ENCODE results near the gene APRT. TPM values are rescaled to one million over a fixed set of nuclear protein-coding genes. Genes with fewer than 3 reads are reported as not detected.

Gene APRT
- total and polyA plus RNA-seq, 9 of the 15 experiments (the other 6 are each of a cell fraction or from before 2014, with no cell fraction given) = 41.7 to 409 (median 146) TPM

- no peak for TF ChIP-seq ZNF644 (tag; IDR thresholded peaks at IDR 0.05; ENCODE audit: low read depth)
- peak; percentile 100 for TF ChIP-seq CEBPG (CRISPR knock-in tag; IDR thresholded peaks at IDR 0.05)
- TF ChIP-seq CEBPG (tag; conservative IDR thresholded peaks at IDR 0.05 in 1 of 2, IDR thresholded peaks at IDR 0.05 in 1 of 2) = peak; percentile 88 to 91
- TF ChIP-seq ZNF77 (CRISPR knock-in tag; IDR thresholded peaks at IDR 0.05) = no peak
- no peak for TF ChIP-seq XRCC3 (IDR thresholded peaks at IDR 0.05)
- TF ChIP-seq ZNF347 (CRISPR knock-in tag; IDR thresholded peaks at IDR 0.05; ENCODE audit: low read depth) = no peak
- no peak for TF ChIP-seq ZC3H8 (IDR thresholded peaks at IDR 0.05)
- peak; percentile 19; the same call in 1 of the 2 replicates for TF ChIP-seq CREB1 (IDR thresholded peaks at IDR 0.05)
- peak; percentile 27; the same call in 1 of the 2 replicates for TF ChIP-seq CREB1 (CRISPR knock-in tag; IDR thresholded peaks at IDR 0.05)
- no peak for TF ChIP-seq ESRRB (CRISPR knock-in tag; IDR thresholded peaks at IDR 0.05; ENCODE audit: borderline replicate concordance)
- peak; percentile 89; the same call in 1 of the 2 replicates for TF ChIP-seq ZEB2 (IDR thresholded peaks at IDR 0.05)
- TF ChIP-seq, protein P1, sequence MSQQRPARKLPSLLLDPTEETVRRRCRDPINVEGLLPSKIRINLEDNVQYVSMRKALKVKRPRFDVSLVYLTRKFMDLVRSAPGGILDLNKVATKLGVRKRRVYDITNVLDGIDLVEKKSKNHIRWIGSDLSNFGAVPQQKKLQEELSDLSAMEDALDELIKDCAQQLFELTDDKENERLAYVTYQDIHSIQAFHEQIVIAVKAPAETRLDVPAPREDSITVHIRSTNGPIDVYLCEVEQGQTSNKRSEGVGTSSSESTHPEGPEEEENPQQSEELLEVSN (IDR thresholded peaks at IDR 0.05; ENCODE audit: borderline replicate concordance in 1 of 2, extremely low read depth in 1 of 2, insufficient read depth in 1 of 2, insufficient read length in 1 of 2, low read depth in 1 of 2, low read length in 1 of 2, poor library complexity in 1 of 2, severe bottlenecking in 1 of 2) = peak; percentile 65 to 80
- TF ChIP-seq STAT5A (IDR thresholded peaks at IDR 0.05; ENCODE audit: borderline replicate concordance, low read length) = no peak
- TF ChIP-seq PHB2 (IDR thresholded peaks at IDR 0.05; ENCODE audit: low read depth) = no peak
- no peak for TF ChIP-seq KDM1A (IDR thresholded peaks at IDR 0.05)
- no peak for TF ChIP-seq ADNP (tag; IDR thresholded peaks at IDR 0.05)
- no peak for TF ChIP-seq CBX5 (IDR thresholded peaks at IDR 0.05; ENCODE audit: borderline replicate concordance, low read depth)
- no peak for TF ChIP-seq NFE2L1 (tag; IDR thresholded peaks at IDR 0.05; ENCODE audit: borderline replicate concordance, low read depth)
- no peak for TF ChIP-seq JUNB (CRISPR knock-in tag; conservative IDR thresholded peaks at IDR 0.05)
- no peak for TF ChIP-seq ARID3B (CRISPR knock-in tag; IDR thresholded peaks at IDR 0.05; ENCODE audit: borderline replicate concordance)
- peak; percentile 44; the same call in 1 of the 2 replicates for TF ChIP-seq KLF6 (CRISPR knock-in tag; IDR thresholded peaks at IDR 0.05; ENCODE audit: borderline replicate concordance)
- no peak for TF ChIP-seq ZNF778 (CRISPR knock-in tag; IDR thresholded peaks at IDR 0.05)
- peak; percentile 49; the same call in 1 of the 2 replicates for TF ChIP-seq GTF2A2 (tag; IDR thresholded peaks at IDR 0.05)
- TF ChIP-seq ZFP30 (CRISPR knock-in tag; IDR thresholded peaks at IDR 0.05; ENCODE audit: borderline replicate concordance) = no peak
- no peak for TF ChIP-seq PTTG1 (tag; IDR thresholded peaks at IDR 0.05; ENCODE audit: low read depth)
- 0 out of 2 replicates have a peak, but pooled peaks have one; percentile 5 for TF ChIP-seq GMEB1 (CRISPR knock-in tag; IDR thresholded peaks at IDR 0.05)
Observed at GRCh38 chr16:88770461-88771293, 41.1 kb downstream of the APRT start (continued).
